Panc1 (cell line): ENCODE results near the gene GLIPR1L2. TPM values are rescaled to one million over a fixed set of nuclear protein-coding genes. Genes with fewer than 3 reads are reported as not detected.

ENCODE experiments used
- ATAC-seq: fragments of 200-7000 bp; cut with Tn5 transposase; 2 replicates; pipeline ENCODE4 v1.9.1; 2020; ENCODE audit warnings: mild to moderate bottlenecking, moderate library complexity
- BruUV-seq: library from RNA; stranded (reverse); fragments of 400-500 nt; replicated peaks from 2 replicates; lab custom pipeline; 2021; lab: Mats Ljungman, UMichigan
- CTCF ChIA-PET: fragments of 300-600 bp; sonication (Branson Sonifier 250); formaldehyde crosslinking; loops from one replicate; lab custom pipeline; 2022; ENCODE audit warnings: antibody characterized with exemption; lab: Charles Lee
- POLR2A ChIA-PET: fragments of 300-600 bp; sonication (Branson Sonifier 250); formaldehyde crosslinking; loops from one replicate; lab custom pipeline; 2022; ENCODE audit warnings: antibody characterized with exemption; lab: Charles Lee
- DNase-seq: peaks from one replicate; pipeline ENCODE4 v3.0.0-alpha.2; 2010; ENCODE audit warnings: low read depth, low spot score
- H3K27ac ChIP-seq: 2 replicates; pipeline ENCODE4 v1.5.1; 2011; ENCODE audit warnings: mild to moderate bottlenecking, low read length, inconsistent platforms
- H3K27me3 ChIP-seq: fragments of 200-500 bp; sonication (Bioruptor generic); 2 replicates; pipeline ENCODE4 v1.6.0; 2014; ENCODE audit warnings: low read length, inconsistent platforms; ENCODE audit not compliant: control insufficient read depth, insufficient read depth
- H3K36me3 ChIP-seq: fragments of 200-500 bp; sonication (Bioruptor generic); 2 replicates; pipeline ENCODE4 v1.5.1; 2014; ENCODE audit warnings: inconsistent platforms, mild to moderate bottlenecking, low read length, moderate library complexity; ENCODE audit not compliant: control insufficient read depth, insufficient read depth
- H3K4me1 ChIP-seq: 2 replicates; pipeline ENCODE4 v1.5.1; 2011; ENCODE audit warnings: inconsistent platforms, mild to moderate bottlenecking, low read length, moderate library complexity; ENCODE audit not compliant: control insufficient read depth, insufficient read depth
- H3K4me3 ChIP-seq, 2 experiments: 2 replicates each; pipeline ENCODE4 v1.5.1; 2011 to 2012; ENCODE audit warnings: low read depth in 2 of 2, low read length in 2 of 2, mild to moderate bottlenecking in 2 of 2, inconsistent platforms in 1 of 2, moderate library complexity in 1 of 2
- H3K9me3 ChIP-seq: fragments of 200-500 bp; sonication (Bioruptor generic); 2 replicates; pipeline ENCODE4 v1.5.1; 2014; ENCODE audit warnings: low read depth, mild to moderate bottlenecking, inconsistent platforms, low read length, moderate library complexity; ENCODE audit not compliant: control insufficient read depth, insufficient read depth
- POLR2AphosphoS5 ChIP-seq: IDR thresholded peaks from 2 replicates; pipeline ENCODE4 v1.6.1; 2012; ENCODE audit warnings: mild to moderate bottlenecking, low read depth, low read length, moderate library complexity
- SIN3A ChIP-seq: IDR thresholded peaks from 2 replicates; pipeline ENCODE4 v1.6.1; 2012; ENCODE audit warnings: low read depth, mild to moderate bottlenecking, low read length, moderate library complexity, borderline replicate concordance; ENCODE audit not compliant: insufficient read depth
- TCF7L2 ChIP-seq: IDR thresholded peaks from 2 replicates; pipeline ENCODE4 v1.6.1; 2011; ENCODE audit warnings: mild to moderate bottlenecking, low read depth, low read length, inconsistent platforms
- in situ Hi-C: cut with HindIII; loops from 2 replicates; pipeline ENCODE4 v1.10.0; 2016; ENCODE audit warnings: low sequenced_read_pairs, low pct_unique_long_range_greater_than_20kb
- intact Hi-C: fragments of 100-400 bp; cut with micrococcal nuclease; formaldehyde crosslinking; loops from one replicate; pipeline ENCODE4 v1.10.0; 2022; ENCODE audit not compliant: unreplicated experiment
- total RNA-seq: library from RNA; stranded (reverse); gene quantifications from one replicate; pipeline ENCODE4 v1.2.1, GENCODE V29; 2021; ENCODE audit not compliant: unreplicated experiment
- TF ChIP-seq, protein P1 (sequence below), 2 experiments: IDR thresholded peaks; 2 replicates each; pipeline ENCODE4 v1.6.1; 2011 to 2012; ENCODE audit warnings: low read depth in 2 of 2, control low read depth in 1 of 2, low read length in 1 of 2, mild to moderate bottlenecking in 1 of 2, moderate library complexity in 1 of 2; ENCODE audit not compliant: insufficient read depth in 1 of 2
- TF ChIP-seq, protein P2 (sequence below): fragments of 450-650 bp; IDR thresholded peaks from 2 replicates; pipeline ENCODE4 v1.5.1; 2017; ENCODE audit warnings: mild to moderate bottlenecking

Gene GLIPR1L2
- total RNA-seq, 1 experiment from 2014 or later: 0.72 TPM

DNA sequence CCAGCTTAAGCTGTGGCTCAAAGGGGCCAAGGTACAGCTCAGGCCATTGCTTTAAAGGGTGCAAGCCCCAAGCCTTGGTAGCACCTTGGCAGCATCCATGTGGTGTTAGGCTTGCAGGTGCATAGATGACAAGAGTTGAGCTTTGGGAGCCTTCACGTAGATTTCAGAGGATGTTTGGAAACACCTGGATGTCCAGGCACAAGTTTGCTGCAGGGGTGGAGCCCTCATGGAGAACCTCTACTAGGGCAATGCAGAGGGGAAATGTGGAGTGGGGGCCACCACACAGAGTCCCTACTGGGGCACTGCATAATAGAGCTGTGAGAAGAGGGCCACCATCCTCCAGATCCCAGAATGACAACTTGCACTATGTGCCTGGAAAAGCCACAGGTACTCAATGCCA is 37.9 kb downstream of the GLIPR1L2 start:
- H3K36me3 ChIP-seq: no peaks in the 10 kb centered on the region
- ChIA-PET POLR2A (no interaction called here), CTCF (no interaction called here)
- no peaks in the 10 kb centered on the region for H3K4me1 ChIP-seq
- no TSS peak for BruUV-seq
- in situ Hi-C loops (no loop called here), intact Hi-C loops (no loop called here)
- ATAC-seq (no peak), DNase-seq (no peak)
- no peak overlapping the region for H3K4me3 ChIP-seq
- H3K27me3 ChIP-seq: no peaks in the 10 kb centered on the region
- TF ChIP-seq, protein P1, sequence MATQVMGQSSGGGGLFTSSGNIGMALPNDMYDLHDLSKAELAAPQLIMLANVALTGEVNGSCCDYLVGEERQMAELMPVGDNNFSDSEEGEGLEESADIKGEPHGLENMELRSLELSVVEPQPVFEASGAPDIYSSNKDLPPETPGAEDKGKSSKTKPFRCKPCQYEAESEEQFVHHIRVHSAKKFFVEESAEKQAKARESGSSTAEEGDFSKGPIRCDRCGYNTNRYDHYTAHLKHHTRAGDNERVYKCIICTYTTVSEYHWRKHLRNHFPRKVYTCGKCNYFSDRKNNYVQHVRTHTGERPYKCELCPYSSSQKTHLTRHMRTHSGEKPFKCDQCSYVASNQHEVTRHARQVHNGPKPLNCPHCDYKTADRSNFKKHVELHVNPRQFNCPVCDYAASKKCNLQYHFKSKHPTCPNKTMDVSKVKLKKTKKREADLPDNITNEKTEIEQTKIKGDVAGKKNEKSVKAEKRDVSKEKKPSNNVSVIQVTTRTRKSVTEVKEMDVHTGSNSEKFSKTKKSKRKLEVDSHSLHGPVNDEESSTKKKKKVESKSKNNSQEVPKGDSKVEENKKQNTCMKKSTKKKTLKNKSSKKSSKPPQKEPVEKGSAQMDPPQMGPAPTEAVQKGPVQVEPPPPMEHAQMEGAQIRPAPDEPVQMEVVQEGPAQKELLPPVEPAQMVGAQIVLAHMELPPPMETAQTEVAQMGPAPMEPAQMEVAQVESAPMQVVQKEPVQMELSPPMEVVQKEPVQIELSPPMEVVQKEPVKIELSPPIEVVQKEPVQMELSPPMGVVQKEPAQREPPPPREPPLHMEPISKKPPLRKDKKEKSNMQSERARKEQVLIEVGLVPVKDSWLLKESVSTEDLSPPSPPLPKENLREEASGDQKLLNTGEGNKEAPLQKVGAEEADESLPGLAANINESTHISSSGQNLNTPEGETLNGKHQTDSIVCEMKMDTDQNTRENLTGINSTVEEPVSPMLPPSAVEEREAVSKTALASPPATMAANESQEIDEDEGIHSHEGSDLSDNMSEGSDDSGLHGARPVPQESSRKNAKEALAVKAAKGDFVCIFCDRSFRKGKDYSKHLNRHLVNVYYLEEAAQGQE (IDR thresholded peaks at IDR 0.05; ENCODE audit: insufficient read depth in 1 of 2, low read depth in 2 of 2, low read length in 1 of 2): no peak
- no peak for TF ChIP-seq TCF7L2
- TF ChIP-seq, protein P2, sequence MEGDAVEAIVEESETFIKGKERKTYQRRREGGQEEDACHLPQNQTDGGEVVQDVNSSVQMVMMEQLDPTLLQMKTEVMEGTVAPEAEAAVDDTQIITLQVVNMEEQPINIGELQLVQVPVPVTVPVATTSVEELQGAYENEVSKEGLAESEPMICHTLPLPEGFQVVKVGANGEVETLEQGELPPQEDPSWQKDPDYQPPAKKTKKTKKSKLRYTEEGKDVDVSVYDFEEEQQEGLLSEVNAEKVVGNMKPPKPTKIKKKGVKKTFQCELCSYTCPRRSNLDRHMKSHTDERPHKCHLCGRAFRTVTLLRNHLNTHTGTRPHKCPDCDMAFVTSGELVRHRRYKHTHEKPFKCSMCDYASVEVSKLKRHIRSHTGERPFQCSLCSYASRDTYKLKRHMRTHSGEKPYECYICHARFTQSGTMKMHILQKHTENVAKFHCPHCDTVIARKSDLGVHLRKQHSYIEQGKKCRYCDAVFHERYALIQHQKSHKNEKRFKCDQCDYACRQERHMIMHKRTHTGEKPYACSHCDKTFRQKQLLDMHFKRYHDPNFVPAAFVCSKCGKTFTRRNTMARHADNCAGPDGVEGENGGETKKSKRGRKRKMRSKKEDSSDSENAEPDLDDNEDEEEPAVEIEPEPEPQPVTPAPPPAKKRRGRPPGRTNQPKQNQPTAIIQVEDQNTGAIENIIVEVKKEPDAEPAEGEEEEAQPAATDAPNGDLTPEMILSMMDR: no peak
- peaks cover 27% of the 10 kb centered on the region for H3K9me3 ChIP-seq
- H3K27ac ChIP-seq: no peak overlapping the region

DNA sequence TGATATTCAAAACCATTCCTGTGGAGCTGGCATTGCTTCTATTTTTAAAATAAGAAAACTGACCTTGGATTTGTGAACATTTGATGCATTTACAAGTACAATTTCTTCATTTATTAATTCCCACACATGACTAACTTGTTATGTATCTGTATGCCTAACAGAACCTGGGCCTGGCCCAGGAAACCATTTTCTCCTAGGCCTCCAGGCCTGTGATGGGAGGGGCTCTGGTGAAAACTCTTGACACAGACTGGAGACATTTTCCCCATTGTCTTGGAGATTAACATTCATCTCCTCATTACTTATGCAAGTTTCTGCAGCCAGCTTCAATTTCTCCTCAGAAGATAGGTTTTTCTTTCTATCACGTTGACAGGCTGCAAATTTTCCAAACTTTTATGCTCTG is 42.0 kb downstream of the GLIPR1L2 start:
- no peak for ATAC-seq
- in situ Hi-C loops: no loop called here
- POLR2A ChIA-PET: no interaction called here
- no TSS peak for BruUV-seq
- Histone ChIP-seq H3K27ac (no peak overlapping the region), H3K4me3 (no peak overlapping the region), H3K36me3 (no peaks in the 10 kb centered on the region), H3K4me1 (no peaks in the 10 kb centered on the region), H3K27me3 (no peaks in the 10 kb centered on the region), H3K9me3 (peaks cover 25% of the 10 kb centered on the region; the same call in 1 of the 2 replicates)
- TF ChIP-seq, protein P2: no peak
- TF ChIP-seq POLR2AphosphoS5 (no peak), TCF7L2 (no peak), SIN3A (no peak)
- TF ChIP-seq, protein P1 (IDR thresholded peaks at IDR 0.05; ENCODE audit: insufficient read depth in 1 of 2, low read depth in 2 of 2, low read length in 1 of 2): no peak
- intact Hi-C loops: no loop called here
- no peak for DNase-seq
- CTCF ChIA-PET: no interaction called here
